NCI-H2227 (cell line): Measurements from ENCODE around the gene AMH.

Source experiments
- DNase-seq: peaks from one replicate; lab custom pipeline; 2025; ENCODE audit not compliant: unreplicated experiment; lab: John Stamatoyannopoulos, UW

Gene AMH

DNA sequence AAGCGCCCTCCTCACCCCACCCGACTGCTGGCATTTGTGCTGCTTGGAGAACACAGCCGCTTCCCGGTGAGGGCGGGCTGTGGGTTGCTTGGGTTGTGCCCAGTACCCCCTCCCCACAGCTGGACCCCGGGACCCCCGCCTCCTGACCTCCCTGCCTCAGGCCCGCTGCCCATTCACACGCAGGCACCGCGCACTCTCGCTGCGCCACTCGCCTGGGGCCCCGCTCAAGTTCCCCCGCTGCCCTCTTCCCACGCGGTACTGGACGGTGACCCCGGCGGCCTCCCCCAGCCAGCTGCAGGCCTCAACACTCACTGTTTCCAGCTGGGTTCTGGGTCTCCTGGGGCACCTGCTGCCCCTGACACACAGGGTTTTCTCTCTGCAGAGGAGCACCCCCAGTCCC, 29.4 kb upstream of the AMH start:
- DNase-seq, result no peak

DNA sequence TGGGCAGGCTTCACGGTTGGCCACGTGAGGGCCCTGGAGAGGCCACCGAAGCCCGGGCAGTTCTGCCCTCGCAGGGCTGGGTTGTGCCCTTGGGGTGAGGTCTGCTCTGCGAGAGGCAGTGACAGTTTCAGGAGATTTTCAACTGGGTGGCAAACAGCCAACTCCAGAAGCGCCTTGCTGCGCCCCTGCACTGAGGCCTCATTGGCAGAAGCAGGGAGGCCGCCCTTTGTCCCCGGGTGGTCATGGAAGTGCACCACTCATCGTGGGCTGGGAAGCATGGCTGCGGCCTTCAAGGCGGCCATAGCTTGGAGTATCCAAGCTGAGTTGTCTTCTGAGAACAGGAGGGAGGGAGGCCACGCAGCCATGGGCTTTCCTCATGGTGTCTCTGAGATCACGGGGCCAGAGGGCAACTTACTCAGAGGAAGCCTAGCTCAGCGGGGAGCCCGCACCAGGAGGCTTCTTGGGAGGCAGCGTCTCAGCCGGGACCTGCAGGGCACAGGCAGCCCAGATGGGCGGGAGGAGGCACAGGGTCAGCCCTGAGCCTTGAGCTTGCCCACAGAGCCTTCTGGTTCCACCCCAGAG, 27.8 kb upstream of the AMH start:
- no peak for DNase-seq

DNA sequence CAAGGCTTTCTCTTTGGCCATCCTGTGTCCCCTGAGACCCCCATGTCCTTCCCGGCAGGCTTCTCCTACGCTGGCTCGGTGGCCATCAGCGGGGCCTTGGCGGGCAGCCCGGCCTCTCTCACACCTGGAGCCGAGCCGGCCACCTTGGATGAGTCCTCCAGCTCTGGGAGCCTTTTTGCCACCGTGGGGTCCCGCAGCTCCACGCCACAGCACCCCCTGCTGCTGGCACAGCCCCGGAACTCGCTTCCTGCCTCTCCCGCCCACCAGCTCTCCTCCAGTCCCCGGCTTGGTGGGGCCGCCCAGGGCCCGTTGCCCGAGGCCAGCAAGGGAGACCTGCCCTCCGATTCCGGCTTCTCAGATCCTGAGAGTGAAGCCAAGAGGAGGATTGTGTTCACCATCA, 27.2 kb upstream of the AMH start:
- no peak for DNase-seq

DNA sequence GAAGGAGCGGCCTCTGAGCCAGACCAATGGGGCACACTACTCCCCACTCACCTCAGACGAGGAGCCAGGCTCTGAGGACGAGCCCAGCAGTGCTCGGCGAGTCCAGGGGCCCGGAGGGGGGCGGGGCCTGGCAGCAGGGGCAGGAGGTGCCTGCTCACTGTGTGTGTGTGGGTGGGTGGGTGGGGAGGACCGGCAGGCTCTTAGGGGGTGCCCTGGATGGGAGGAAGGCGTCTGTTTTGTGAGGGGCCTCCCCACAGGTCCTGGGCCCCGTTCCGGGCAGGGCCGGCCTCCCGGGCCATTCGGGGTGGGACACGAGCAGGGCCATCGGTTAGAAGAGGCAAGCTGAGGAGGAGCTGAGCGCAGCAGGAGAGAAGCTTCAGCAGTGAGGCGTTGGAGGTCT, 25.7 kb upstream of the AMH start:
- DNase-seq, result no peak

DNA sequence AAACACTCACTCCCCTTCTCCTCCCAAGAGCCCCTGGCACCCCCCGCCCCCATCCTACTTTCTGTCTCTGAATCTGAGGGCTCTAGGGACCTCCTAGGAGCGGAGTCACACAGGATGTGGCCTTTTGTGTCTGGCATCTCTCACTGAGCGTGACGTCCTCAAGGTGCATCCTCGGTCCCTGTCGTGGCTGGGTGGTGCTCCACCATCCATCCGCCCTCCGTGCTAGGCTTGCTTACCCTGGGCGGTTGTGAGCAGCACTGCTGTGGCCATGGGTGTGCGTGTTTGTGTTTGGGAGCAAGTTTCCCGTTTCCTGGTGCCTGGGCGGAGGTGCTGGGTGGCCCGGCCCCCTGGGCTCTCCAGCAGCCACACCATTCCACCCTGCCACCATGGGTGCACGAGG, 25.2 kb upstream of the AMH start:
- DNase-seq, result no peak

DNA sequence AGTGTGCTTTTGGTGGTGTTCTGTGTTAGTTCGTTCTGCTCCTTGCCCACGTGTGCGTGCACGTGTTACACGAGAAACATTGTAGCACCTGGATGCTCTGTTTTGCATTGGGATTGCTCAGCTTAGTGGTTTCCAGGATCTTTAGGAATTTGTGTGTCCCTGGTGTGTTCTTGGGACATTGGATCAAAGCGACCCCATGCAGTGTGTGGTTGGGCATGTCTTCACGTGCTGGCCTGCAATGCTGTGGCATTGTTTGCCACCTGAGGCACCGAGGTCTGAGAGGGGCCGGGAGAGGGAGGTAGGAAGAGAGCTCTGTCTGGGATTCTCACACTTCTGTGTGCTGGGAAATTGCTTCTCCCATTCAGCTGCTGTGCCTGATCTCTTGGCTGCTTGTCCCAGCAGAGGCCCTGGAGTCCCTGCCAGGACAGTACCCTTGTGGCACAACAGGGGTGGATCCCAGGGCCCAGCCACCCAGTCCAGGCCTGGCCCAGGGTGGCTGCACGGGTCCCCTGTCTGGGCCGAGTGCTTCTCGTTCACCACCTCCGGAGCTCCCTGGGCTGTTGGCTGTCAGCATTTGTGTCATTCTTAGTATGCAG, 24.3 kb upstream of the AMH start:
- DNase-seq, result no peak

DNA sequence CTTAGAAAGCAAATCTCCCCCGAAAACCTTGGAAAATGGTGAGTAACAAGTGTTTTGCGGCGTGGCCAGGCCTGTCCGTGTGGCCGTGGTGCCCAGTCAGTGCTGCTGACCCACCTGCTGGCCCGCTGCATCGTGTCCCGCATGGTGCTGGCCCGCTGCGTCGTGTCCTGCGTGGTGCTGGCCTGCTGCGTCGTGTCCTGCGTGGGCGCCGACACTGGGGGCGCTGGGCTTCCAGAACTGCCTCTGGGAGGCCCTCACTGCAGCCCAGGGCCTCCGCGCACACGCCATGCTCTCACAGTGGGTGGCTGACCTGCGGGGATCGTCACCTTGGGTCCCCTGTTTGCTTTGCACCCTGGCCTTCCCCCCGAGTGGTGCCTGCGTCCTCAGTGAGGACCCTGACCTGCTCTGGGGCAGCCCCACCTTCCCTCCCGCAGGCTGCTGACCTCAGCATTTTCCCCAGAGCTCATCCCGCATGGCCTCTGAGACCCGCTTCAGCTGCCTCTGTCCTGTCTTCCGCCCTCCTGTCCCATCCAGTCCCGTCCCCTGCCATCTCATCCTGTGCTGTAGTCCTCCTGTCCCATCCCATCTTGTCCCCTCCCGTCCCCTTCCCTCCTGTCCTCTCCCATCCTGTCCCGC, 23.6 kb upstream of the AMH start:
- DNase-seq, result no peak

DNA sequence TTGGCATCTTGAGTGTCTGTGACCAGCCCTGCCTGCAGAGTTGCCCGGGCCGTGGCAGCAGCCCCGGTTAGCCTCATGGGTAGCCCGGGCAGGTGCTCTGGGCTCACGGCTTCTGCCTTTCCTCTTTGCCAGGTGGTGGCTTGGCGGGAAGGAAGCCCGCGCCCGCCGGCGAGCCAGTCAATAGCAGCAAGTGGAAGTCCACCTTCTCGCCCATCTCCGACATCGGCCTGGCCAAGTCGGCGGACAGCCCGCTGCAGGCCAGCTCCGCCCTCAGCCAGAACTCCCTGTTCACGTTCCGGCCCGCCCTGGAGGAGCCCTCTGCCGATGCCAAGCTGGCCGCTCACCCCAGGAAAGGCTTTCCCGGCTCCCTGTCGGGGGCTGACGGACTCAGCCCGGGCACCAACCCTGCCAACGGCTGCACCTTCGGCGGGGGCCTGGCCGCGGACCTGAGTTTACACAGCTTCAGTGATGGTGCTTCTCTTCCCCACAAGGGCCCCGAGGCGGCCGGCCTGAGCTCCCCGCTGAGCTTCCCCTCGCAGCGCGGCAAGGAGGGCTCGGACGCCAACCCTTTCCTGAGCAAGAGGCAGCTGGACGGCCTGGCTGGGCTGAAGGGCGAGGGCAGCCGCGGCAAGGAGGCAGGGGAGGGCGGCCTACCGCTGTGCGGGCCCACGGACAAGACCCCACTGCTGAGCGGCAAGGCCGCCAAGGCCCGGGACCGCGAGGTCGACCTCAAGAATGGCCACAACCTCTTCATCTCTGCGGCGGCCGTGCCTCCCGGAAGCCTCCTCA, 22.9 kb upstream of the AMH start:
- no peak for DNase-seq

DNA sequence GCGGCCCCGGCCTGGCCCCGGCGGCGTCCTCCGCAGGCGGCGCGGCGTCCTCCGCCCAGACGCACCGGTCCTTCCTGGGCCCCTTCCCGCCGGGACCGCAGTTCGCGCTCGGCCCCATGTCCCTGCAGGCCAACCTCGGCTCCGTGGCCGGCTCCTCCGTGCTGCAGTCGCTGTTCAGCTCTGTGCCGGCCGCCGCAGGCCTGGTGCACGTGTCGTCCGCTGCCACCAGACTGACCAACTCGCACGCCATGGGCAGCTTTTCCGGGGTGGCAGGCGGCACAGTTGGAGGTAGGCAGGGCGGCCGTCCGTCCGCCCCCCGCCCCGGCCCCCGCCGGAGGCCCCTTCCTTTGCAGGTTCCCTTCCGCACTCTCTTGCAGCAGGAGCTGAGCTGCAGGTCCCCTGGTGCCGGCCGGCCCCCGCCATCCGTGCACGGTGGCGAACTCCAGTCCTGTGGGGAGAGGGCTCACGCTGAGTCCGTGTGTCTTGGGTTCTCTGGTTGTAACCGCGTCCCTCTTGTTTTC, 22.2 kb upstream of the AMH start:
- no peak for DNase-seq

DNA sequence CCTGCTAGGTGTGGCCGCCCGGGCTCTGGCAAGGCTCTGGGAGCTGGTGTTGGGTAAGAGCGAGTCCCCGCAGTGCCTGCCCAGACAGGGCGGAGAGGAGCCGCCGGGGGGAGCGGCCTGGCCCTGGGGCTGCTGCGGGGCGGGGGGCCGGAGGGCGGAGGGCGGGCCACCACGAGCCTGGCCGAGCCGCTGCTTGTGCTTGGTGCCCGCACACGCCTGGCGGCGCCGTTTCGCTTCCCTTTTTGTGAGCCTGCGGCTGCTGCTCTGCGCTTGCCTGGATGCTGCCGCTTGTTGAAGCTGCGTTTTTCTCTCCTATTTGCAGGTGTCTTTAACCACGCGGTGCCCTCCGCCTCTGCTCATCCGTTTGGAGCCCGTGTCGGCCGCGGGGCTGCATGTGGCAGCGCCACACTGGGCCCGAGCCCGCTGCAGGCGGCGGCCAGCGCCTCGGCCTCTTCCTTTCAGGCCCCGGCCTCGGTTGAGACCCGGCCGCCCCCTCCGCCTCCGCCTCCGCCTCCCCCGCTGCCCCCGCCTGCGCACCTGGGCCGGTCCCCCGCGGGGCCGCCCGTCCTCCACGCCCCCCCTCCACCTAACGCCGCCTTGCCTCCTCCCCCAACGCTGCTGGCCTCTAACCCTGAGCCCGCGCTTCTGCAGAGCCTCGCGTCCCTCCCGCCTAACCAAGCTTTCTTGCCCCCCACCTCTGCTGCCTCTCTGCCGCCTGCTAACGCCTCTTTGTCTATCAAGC, 21.5 kb upstream of the AMH start:
- DNase-seq, result peak; percentile 73

DNA sequence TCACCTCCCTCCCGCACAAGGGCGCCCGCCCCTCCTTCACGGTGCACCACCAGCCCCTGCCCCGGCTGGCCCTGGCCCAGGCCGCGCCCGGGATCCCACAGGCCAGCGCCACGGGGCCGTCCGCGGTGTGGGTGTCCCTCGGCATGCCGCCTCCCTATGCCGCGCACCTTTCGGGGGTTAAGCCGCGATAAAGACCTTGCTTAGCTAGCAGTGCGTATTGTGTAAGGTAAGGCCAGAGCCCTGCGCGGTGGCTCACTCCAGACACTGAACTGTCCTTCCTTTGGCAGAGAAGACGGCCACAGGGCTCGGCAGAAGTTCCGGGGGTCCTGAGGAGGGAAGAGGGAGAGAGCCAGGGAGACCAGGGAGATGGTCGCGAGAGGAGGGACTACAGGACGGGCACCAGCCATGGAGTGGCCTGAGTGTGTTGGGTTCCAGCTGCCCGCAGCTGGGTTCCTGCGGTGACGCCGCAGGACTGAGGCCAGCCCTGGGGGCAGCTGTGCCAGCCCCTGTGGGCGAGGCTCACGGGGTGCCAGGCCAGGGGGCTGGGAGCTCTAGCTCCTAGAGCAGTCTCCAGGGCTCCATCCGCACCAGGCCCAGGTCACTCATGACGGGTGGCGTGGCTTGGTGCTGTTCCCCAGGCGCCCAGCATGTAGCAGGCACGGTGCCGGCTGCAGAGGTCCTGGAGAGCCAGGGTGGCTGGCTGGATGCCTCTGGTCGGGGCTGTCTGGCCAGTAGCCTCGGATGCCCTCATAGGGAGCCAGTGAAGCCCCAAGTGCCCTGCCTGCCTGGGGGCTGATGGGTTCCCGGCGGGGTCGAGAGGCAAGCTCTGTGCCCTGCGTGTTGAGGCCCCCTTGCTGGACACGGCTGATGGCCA, 20.7 kb upstream of the AMH start:
- DNase-seq, result no peak

DNA sequence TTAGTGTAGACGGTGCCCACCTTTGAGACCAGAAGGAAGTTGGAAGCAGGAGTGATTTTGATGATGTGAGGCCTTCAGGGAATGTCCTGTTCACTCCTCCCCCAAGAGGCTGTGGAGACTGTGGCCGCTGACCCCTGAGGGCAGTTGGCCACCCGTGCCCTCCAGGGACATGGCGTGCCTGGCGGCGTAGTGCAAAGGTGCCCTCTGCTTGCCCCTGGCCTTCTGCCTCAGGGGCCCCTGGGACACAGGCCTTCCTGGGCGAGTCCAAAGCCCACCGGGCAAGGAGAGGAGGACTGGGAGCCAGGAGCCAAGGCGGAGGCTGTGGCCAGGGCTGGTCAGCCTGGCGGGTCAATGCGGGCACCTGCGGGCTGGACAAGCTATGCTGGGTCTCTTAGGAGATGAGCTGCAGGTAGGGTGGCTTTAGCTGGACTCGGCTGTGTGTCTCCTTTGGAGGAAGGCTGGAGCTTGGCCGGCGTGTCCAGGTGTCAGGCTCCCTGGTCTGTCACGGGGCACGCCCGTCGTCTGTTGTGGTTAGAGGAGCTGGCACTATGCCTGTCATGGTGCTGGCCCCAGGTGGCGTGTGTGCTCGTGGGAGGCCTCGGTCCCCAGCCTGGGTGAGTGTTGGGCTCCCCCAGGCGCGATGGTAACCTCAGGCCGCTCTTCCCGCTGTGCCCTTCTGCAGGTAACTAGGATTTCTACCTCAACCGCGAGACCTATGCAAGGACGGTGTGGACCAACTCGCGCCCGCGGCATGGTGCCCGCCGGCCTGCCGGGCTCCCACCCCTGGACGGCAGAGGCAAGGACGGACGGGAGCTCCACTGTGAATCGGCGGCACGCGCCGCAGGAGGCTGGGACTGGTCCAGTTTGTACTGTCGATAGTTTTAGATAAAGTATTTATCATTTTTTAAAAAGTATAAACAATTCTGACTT, 19.8 kb upstream of the AMH start:
- no peak for DNase-seq

DNA sequence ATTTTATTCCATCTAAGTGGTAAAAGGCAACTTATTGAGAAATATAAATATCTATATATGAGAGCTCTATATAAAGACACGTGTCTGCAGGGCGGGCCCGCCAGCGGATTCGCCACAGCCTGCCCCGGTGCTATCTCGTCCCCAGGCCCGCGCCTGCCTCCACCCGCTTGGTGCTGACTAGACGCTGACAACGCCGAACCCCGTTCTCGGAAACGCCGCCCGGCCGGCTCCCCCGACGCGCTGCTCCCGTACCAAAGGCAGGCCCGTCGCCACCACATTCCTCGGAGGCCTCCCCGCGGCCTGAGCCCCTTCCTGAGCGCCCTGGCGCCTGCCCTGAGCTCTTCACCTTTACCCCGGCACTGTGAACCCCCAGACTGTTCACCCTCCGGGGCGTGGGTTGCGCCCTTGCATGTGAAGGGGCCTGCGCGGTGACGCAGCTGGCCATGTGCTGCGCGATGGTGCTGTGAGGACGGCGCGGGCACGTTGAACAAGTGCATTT, 19.0 kb upstream of the AMH start:
- DNase-seq, result no peak

DNA sequence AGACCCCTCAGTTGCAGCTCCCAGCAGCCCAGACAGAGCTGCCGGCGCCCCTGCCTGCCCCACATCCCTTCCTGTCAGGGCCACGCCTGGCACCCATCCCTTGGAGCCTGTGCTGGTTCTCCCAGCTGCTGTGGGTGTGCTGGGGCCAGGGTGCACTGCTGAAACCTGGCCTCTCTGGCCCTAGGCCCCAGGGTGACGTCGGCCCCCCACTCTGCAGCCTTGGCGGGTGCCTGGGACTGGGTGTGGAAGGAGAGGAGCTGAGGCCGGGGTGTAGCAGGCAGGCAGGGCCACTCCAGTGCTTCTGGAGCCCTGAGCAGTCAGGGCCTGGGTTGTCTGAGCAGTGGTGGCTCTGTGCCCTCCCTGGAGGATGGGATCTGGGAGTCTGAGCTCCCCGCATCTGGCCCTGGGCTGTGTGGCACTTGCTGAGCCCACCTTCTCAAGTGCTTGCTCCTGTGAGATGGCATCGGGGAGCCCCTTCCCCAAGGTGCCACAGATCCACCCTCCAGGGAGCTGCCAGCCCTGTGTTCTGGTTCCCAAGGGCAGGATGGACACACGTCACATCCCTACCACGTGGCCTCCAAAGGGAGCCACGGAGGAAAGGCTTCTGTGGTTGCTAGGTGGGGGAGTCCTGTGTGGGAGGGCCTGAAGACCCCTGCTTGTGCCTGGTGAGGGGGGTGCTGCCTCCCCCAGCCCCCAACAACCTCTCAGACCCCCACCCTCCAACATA, 18.2 kb upstream of the AMH start:
- no peak for DNase-seq

DNA sequence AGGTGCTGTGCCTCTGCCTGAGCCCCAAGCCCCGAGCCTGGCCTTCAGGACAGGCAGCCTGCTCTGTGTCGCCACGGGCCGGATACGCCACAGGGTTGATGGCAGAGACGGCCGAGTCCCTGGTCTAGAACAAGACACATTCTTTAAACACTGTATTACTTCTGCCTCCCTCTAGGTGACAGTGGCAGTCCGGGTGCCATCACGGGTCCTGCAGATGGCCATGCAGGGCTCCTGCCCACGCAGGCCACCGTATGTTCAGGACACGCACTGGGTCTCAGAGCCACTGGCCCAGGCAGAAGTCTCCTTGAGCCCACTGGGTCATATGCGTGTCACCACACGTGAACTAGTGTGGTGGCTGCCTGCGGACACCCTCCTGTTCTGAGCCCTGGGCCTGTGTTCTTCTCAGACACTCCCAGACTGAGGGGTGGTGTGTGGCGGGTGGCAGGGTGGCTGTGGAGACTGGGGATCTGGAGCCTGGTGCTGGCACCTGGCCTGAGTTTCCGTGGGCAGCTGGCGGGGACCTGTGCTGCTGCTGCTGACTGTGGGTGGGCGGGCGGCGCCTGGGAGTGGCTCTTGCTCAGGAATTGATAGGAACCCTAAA, 17.4 kb upstream of the AMH start:
- DNase-seq, result no peak

DNA sequence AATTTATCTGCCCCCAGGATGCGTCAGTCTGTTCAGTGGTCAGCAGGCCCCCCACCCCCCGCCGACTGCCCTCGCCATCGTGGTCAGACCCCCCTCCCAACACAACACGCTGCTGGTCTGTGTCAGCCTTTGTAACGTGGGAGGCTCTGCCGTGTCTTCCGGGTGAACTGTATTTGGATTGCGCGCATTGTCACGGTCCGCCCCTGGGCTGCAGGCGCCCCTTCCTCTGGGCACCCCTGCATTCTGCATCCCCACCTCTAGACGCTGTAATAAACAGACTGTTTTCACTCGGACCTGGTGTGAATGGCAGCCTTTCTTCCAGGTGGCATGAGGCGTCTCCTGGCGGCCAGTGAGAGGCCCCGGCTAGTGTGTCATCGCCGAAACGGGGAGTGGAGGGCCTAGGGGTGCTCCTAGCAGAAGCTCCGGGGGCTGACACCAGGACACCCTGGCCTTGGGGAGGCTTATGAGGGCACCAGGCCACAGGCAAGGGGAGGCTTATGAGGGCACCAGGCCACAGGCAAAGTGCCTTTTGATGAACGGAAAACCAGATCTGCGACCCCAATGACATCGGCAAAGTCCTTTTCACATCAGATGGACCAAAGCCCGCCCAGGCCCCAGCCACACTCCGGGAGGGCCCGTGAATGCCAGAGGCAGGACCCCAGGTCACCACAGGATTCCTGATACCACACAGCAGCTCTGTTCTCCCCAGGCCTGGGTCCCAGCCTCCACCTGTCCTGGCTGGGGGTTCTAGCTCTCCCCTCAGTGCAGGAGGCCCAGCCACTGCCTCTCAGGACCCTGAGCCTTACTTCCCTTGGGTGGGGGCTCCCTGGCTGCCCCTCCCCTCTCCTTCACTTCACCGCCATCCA, 16.6 kb upstream of the AMH start:
- no peak for DNase-seq
